ENCODE results near the gene KEL.

Gene KEL

DNA sequence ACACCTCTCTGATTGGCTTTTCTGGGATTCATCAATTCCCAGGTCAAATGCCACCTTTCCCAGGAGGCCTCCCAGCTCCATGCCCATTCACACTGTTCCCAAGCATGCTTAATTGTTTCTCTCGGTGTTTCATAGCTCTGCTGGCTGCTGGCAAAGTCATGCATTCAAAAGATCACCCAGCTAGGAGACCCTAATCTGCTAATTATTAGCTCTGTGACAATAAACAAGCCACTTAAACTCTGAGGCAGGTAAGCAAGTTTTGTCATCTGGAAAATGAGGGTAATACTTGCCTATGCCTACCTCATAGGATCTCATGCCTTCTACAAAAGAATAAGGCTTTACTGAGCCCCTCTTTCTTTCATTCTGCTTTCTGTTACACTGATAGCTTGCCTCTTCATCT, 828 bp upstream of the KEL start:
- no peak for DNase-seq (ENCODE audit: low read depth in 2 of 3, low spot score in 2 of 3)

DNA sequence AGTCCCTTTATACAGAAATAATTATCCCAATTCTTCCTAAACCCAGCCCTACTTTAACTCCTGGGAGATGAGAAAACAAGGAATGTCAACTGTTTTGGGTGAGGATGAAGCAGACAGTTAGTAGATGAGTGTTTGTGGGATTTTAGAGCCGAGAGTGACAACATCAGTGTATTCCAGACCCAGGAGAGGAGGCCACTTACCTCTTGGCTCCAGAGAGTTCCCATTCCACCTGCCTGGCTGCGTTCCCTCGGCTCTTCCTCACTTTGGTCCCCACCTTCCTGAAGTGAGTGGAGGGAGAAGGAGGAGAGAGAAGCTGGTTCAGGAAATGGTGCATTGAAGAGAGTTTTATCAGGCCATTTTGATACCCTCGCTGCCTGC, 579 bp downstream of the KEL start:
- no peak for DNase-seq (ENCODE audit: low read depth in 2 of 3, low spot score in 2 of 3)

DNA sequence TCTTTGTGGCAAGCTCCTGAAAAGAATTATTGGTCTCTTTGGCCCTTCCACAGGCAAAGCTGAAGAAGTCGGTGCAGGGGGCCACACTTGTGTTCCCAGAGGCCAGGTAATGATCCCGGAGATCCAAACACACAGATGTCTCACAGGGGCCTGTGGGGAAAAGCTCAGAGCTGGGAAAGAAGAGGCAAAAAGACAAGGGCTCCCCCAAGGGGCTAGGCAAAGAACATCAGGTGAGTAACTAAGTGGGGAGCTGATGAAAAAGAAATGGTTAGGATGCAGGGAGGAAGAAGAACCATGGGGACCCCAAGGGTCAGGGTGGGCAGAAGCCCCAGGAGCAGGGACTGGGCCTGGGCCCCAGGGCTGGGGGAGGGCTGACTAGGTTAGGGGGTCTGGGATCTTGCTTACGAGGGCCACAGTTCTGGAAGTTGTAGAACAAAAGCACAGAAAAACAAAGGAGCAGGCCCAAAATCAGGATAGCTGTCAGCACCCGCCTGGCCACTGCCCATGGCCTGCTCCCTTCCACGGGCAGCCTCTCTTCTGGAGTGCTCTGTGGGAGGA, 1.1 kb downstream of the KEL start:
- DNase-seq (ENCODE audit: low read depth in 2 of 3, low spot score in 2 of 3) = no peak

DNA sequence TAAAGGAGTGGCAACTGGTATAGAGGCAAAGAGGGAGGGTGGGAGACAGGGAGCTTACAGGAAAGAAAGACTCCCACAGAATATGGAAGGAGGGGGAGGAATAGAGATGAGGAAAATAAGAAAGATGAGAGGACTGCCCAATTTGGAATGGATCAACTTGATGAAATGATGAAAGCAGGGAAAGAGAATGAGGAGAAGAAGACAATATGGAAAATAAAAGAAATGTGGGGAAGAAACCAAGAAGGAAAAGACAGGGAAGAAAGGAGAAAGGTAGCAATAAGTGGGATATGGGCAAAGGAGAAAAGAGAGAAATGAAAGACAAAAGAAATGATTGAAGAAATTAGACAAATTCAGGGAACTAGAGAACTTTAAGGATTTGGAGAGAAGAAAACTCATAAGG, 3.0 kb downstream of the KEL start:
- DNase-seq (ENCODE audit: low read depth in 2 of 3, low spot score in 2 of 3) = no peak

DNA sequence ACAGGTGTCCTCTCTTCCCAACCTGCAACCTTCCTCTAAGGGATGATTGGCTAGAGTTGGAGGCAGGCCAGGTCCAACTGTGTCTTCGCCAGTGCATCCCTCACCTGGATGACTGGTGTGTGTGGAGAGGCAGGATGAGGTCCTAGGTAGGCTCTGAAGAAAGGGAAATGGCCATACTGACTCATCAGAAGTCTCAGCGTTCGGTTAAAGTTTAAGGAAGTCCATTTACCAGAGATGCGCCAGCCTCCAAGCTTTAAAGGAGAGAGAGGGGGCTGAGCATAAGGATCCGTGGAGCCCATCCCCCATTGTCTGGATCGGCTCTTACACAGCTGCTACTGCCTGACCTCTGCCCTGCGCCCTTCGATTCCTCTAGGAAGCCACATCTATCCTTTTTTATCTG, 4.4 kb downstream of the KEL start:
- no peak for DNase-seq (ENCODE audit: low read depth in 2 of 3, low spot score in 2 of 3)

DNA sequence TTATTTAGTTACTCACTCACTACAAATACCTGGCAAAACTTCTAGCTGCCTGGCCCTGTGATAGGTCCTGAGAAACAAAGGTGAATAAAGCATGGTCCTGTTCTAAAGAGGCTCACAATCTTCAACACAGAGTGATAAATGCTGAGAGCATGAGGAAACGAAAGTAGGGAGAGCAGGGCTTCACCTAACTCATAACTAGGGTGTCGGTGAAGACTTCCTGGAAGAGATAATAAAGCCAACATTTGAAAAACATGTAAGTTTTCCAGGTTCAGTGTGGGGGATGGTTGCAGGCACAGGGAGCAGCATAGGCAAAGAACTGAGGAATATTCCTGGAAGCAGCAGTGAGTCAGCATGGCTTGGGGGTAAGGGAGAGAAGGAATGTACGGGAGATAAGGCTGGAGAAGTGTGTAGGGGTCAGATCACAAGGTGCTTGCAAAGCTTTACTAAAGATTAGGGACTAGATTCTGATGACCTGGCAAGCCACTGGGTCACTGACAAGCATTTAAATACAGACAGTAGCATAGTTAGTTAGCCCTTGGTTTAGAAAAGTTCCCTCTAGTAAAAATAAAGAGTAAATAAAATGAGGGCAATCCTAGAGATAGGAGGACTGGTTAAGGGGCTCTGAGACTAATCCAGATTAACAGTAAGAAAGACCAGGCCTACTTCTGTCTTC, 5.1 kb downstream of the KEL start:
- DNase-seq (ENCODE audit: low read depth in 2 of 3, low spot score in 2 of 3) = no peak

DNA sequence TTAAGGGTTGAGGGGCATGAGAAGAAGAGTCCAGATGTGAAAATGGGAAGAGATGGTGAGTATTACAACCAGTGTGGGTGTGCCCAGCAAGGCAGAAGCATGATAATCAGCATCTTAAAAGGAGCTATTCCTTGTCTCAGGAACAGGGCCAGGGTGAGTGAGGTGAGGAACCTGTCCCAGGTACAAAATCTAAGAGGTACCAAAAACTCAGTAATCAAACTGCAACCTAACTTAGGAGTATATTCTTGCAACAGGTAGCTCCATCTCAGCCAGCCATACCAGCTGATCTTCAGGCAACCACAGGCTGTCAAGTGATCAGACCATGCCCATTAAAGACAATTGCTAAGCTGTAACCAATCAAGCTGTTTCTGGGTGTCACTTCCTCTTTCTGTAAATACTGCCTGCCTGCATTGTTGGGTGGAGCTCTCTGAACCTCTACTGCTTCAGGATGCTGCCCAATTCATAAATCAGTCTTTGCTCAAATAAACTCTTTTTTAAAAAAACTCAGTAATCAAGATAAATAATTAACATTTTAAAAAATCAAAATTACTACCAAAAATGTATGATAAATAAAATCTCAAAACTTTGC, 7.4 kb downstream of the KEL start:
- DNase-seq (ENCODE audit: low read depth in 2 of 3, low spot score in 2 of 3) = no peak

DNA sequence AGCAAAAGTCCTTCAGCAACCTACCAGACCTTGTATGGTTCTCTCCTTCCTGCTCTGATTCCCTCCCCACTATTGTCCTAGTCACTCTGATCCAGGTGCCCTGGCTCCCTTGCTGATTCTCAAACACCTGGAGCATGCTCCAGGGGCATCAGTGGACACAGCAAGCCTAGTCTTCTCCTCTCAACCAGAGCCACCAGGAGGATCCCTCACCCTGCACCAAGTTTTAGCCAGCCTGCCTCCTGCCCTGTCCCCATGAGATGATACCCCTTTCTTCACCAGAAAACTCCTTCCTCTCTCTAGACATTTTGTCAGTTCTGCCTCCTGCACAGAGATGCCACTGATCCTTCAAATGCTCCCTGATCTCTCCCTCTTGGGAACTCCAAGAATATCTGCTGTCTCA, 11.9 kb downstream of the KEL start:
- no peak for DNase-seq (ENCODE audit: low read depth in 2 of 3, low spot score in 2 of 3)

DNA sequence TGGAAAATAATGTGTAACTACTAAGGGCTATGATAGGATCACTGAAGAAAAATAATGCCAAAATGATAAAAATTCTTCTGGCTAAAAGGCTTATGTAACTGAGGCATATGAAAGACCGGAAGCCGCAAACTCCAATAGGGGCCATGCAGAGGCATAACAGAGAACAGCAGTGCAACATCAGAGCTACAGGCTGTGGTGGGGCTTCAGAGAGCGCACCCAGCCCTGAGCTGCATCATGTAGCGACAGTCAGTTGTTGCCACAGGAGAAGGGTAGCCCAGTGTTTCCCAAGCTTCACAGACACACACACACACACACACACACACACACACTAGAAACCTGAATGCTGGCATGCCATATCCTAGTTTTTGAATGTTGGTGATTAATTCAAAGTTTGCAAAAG, 13.6 kb downstream of the KEL start:
- no peak for DNase-seq (ENCODE audit: low read depth in 2 of 3, low spot score in 2 of 3)

DNA sequence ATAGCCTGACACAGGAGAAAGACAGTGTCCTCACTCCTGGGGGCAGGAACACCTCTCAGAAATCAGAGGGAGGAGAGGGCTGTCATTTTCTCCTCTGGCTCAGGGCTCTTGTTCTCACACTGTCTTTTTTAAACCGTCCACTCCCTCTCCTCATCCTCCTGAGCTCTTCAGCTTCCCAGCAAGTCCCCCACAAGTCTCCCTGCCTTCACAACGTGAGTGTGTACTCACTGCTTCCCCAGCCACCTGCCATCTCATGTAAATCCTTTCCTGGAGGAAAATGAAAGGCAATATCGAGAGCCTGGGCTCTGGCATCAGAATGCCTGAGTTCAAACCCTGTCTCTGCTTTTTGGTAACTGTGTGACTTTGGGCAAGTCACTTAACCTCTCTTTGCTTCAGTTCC, 17.2 kb downstream of the KEL start:
- DNase-seq (ENCODE audit: low read depth in 2 of 3, low spot score in 2 of 3) = no peak

DNA sequence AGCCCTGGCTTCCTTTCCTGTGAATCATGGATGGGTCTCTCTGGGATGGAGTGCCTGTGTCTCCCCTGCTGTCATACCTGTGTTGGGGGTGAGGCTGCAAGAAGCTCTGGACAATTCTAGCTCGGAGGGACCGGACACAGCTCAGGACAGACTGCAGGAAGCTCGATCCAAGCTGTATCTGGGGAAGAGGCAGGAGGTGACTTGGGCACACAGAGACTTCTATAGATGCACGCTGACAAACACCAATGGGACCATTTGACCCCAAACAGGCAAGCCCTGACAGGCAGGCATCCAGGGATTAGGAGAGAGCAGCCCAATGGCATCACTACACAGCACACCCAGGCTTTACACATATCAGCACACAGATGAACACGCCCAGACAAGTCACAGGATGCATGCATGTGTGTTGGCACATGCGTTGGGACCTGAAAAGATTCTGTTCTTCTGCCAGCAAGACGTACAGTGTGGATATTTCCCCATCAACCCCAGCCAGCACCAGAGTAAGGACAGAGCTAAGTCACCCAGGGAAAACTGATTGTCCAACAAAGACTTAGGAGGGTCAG, 18.4 kb downstream of the KEL start:
- no peak for DNase-seq (ENCODE audit: low read depth in 2 of 3, low spot score in 2 of 3)

DNA sequence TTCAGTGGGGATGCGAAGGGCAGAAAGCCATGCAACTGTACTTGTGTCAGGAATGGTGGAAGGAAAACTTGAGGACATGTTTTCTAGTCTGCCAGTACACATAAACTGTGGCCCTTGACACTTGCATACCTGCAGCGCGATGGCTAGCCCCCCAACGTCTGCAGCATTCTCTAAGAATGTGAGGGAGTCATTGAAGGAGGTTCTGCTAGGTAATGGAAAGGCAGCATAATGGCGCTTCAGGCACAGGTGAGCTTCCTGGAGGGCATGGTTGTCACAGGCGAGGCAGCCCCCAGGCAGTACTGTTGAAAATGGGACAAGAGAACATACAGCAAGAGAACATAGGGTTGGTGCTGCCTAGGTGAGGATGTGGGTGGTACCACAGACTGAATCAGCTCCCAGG, 19.4 kb downstream of the KEL start:
- DNase-seq (ENCODE audit: low read depth in 2 of 3, low spot score in 2 of 3) = no peak

DNA sequence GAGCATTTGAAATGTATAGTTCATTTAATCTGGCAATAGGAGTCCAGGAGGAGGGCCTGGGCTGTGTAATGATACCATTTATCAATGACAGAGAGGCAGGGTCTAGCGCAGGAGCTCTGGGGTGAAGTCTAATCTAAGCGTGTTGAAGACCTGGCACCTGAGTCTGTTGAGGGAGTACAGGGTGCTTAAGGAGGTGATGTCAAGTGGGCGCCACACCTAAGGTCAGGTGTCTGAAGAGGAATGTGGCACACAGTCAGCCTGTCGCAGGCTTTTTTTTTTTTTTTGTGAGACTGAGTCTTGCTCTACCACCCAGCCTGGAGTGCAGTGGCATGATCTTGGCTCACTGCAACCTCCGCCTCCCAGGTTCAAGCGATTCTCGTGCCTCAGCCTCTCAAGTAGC, 20.6 kb downstream of the KEL start:
- no peak for DNase-seq (ENCODE audit: low read depth in 2 of 3, low spot score in 2 of 3)

DNA sequence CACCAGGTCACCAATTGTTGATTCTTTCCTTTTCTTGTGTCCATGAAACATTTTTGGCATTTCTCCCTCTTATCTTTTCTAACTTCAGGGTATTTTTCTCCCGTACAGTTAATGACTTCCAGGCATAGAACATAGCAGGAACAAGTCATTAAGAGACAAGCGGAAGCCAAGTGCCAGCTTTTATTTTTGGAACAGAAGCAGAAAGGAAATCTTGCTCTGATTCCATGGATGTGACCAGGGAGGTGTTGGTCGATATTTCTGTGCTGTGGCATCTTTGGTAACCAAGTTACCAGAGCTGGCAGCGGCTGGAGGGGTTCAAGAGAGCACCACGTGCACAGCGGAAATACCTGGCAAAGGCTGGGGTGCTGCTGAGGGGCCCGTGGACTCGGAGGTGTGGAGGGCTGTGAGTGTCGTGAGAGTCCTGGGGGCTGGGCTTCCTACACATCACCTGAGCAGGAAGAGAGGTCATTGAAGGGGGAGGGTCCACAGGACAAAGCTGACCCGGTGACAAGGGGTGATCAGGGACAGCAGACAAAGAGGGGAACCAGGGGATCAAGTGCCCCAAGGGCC, 21.1 kb downstream of the KEL start:
- no peak for DNase-seq (ENCODE audit: low read depth in 2 of 3, low spot score in 2 of 3)

DNA sequence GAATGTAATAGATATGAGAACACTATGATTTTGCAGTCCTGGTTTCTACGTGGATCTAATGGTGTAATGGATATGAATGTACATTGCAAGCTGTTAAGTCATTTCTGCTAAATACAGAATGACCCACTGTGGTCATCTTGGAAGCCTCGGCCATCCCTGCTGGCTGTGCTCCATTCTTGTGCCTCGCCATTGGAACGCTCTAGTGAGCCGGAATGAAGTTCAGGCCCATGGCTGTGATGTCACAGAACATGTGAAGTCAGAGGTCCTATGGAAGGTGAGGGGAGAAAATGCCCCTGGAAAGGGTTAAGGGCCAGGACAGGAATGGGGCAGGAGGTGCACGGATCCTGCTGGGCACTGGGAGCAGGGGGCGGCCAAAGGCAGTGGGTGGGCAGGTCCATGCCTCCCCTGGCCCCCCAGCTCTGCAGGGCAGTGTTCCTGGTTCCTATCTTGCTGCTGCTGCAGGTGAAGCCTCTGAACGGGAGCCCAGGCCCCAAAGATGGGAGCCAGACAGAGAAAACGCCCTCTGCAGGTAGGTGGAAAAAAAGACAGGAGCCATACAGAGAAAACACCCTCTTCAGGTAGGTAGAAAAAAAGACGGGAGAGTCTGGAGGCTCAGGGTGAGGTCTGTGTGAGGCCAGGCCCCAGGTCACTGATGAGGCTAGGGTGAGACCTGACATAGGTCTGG, 22.8 kb downstream of the KEL start, which contains the start of gene LLCFC1:
LLCFC1 (plus strand) TSS at position 259 of the 685 bp plus-strand sequence; CDS start at position 397, 138 bp downstream.
- no peak for DNase-seq (ENCODE audit: low read depth in 2 of 3, low spot score in 2 of 3)

DNA sequence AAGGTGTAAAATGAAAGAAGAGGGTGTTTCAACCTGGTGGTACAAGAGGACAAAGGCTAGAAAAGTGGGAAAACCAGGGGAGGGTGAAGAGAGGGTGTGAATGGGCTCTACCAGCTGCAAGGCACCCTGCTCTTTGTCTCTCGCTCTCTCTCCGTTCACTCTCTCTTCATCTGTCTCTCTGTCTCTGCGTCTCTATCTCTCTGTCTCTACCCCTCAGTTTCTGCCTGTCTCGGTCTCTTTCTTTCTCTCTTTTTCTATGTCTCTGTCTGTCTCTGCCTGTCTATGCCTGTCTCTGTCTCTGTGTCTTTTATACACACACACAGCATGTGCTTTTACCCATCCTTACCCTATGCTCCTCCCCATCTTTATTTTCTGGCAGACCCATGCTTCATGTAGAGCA, 23.6 kb downstream of the KEL start:
- DNase-seq (ENCODE audit: low read depth in 2 of 3, low spot score in 2 of 3) = no peak

DNA sequence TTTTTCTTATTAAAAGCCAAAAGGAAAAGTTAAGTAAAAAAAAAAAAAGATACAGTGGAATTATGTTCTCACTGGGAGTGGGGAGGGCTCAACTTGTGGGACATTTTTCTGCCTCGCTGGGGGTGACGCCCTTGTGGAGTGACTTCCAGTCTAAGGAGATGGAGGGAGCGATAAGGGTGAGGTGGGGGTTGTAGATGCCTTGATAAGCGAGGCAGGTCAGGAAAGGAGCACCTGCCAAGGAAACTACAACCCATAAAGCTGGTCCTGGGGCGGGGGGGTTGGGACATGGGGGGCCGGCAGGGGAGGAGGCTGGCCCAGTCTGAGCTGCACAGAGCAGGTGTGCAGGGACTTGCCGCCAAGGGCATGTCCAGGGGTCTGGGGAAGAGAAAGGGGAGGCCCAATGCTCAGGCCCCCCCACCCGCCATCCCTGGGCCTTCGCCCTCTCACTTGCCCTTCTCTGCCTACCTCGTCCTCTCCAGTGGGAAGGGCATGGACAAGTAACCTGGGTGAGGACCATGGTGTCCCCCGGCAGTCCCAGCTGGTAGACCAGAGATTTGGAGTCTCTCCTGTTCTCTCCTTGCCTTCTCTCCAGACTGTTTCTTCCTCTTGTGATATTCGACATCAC, 26.1 kb downstream of the KEL start:
- no peak for DNase-seq (ENCODE audit: low read depth in 2 of 3, low spot score in 2 of 3)

DNA sequence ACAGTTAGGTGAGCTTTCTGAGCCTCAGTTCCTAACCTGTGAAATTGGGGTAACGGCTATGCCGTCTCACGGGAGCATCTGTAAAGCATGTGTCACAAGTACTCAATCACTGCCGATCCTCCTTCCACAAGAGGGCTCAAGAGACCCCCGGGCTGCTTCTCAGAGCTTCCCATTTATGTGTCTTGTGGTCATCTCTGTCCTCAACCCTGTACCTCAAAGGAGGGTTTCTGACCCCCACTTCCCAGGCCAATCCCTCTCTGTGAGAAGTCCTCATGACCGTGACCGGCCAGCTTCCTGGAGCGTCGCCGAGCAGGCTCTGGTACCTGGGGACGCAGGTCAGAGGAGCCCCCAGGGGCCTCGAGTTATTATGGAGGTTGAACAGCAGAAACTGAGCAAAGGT, 28.1 kb downstream of the KEL start:
- DNase-seq (ENCODE audit: low read depth in 2 of 3, low spot score in 2 of 3) = no peak

DNA sequence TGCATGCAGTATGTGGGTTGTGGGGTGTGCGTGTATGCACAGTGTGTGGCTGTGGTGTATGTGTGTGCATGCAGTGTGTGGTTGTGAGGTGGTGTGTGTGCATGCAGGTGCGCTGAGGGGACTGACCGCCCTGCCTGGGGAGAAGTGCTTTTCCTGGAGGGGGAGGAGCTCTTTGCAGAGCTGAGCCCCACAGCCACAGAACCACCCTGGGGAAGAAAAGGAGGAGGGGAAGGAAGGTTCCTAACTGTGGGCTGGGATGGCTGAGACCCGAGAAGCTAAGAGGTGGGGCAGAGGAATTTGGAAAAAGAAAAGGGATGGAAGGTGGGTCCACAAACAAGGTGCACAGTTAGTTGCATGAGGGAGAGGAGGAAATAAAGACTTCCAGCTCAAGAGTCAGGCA, 28.5 kb downstream of the KEL start, which contains the start of gene TRPV5:
TRPV5 (minus strand) TSS at position 123 of the 400 bp plus-strand sequence. CDS start 287 bp downstream, outside the sequence.
- no peak for DNase-seq (ENCODE audit: low read depth in 2 of 3, low spot score in 2 of 3)

DNA sequence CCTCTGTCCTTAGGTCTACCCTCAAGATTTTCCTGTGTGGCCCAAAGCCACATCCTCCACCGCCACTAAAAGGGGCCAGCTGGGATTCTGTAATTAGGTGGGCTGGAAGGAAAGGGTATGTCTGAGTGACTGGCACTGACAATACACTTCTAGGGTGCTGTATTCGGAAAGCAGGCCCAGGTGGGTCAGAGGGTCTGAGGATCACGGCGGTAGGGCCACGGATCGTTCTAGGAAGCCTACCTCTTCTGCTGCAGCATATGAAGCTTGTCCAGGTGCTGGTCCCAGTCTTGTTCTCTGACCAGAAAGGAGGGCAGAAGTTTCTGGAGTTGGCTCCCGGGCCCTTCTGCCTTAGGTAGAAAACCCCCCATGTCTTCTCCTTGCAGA, 29.1 kb downstream of the KEL start:
- no peak for DNase-seq (ENCODE audit: low read depth in 2 of 3, low spot score in 2 of 3)

DNA sequence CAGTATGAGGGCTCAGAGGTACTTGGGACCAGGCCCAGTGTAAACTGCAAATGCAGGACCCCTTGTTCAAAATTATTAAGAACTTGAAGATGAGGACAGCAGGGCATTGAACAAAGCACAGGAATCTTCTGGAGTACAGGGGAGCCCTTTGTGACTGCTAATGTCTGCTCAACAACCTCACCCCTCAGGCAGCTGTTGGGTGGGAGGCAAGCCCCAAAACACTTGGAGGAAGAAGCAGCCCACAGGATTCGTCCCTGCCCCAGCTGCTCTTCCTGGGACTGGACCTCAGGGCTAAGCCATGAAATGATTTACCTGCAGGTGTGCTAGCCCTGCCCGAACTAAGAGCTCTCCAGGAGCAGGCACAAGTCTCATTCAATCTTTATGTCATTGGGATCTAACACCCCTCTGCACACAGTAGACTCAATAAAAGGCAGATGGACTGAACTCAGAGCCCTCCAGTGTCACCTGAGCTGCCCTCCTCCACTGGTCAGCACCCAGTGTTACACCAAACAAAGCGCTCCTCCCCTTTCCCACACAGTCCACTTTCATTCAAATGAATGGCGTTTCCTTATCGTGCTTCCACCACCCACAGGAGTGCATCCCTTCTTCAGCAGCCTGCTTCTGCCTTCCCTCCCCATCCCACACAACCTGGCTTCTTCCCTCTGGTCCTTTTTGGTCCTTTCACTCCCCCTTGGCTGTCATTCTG, 29.6 kb downstream of the KEL start:
- no peak for DNase-seq (ENCODE audit: low read depth in 2 of 3, low spot score in 2 of 3)

All from activated CD8-positive, alpha-beta memory T cell treated with anti-CD3 and anti-CD28 coated beads for 48 hours (primary cell).